Memory B cell (primary cell): ENCODE data around the gene TGM2.

Experiments used
- ATAC-seq: fragments of 150-1000 bp; cut with Tn5 transposase; 2 replicates; pipeline ENCODE4 v1.10.0; 2021; ENCODE audit warnings: low read depth, mild to moderate bottlenecking, moderate library complexity
- DNase-seq, 2 donors: peaks; one replicate each; pipeline ENCODE4 v3.0.0; 2022; ENCODE audit warnings: low spot score in 2 of 2
- H3K27ac Mint-ChIP-seq: one replicate; pipeline ENCODE4 v1.8.0; 2022; ENCODE audit warnings: mild to moderate bottlenecking, moderate library complexity, mixed read lengths
- H3K27me3 Mint-ChIP-seq: one replicate; pipeline ENCODE4 v1.8.0; 2022; ENCODE audit warnings: mixed read lengths
- H3K36me3 Mint-ChIP-seq: one replicate; pipeline ENCODE4 v1.8.0; 2022; ENCODE audit warnings: mild to moderate bottlenecking, mixed read lengths
- H3K4me1 Mint-ChIP-seq: one replicate; pipeline ENCODE4 v1.8.0; 2022; ENCODE audit warnings: mixed read lengths
- H3K4me3 Mint-ChIP-seq: one replicate; pipeline ENCODE4 v1.8.0; 2022; ENCODE audit warnings: mild to moderate bottlenecking, moderate library complexity, mixed read lengths
- H3K9me3 Mint-ChIP-seq: one replicate; pipeline ENCODE4 v1.8.0; 2022; ENCODE audit warnings: mixed read lengths

The TGM2 gene

GRCh38 chr20:38134427-38135270, 30.4 kb downstream of the TGM2 start:
- ATAC-seq = no peak
- Mint-ChIP-seq H3K9me3 (no peaks in the 10 kb centered on the region), H3K4me1 (peaks cover 5% of the 10 kb centered on the region), H3K27ac (no peak overlapping the region), H3K4me3 (no peak overlapping the region), H3K27me3 (no peaks in the 10 kb centered on the region), H3K36me3 (no peaks in the 10 kb centered on the region)
- no peak for DNase-seq

GRCh38 chr20:38133680-38134426, 31.2 kb downstream of the TGM2 start:
- Mint-ChIP-seq H3K4me3 (no peak overlapping the region), H3K27ac (no peak overlapping the region), H3K27me3 (no peaks in the 10 kb centered on the region), H3K4me1 (peaks cover 5% of the 10 kb centered on the region), H3K9me3 (no peaks in the 10 kb centered on the region), H3K36me3 (no peaks in the 10 kb centered on the region)
- no peak for DNase-seq
- no peak for ATAC-seq

- ATAC-seq = no peak
- Mint-ChIP-seq H3K4me1 (peaks cover 5% of the 10 kb centered on the region), H3K27me3 (no peaks in the 10 kb centered on the region)
These were observed 32.1 kb downstream of the TGM2 start for GRCh38 chr20:38132910-38133501.

DNA sequence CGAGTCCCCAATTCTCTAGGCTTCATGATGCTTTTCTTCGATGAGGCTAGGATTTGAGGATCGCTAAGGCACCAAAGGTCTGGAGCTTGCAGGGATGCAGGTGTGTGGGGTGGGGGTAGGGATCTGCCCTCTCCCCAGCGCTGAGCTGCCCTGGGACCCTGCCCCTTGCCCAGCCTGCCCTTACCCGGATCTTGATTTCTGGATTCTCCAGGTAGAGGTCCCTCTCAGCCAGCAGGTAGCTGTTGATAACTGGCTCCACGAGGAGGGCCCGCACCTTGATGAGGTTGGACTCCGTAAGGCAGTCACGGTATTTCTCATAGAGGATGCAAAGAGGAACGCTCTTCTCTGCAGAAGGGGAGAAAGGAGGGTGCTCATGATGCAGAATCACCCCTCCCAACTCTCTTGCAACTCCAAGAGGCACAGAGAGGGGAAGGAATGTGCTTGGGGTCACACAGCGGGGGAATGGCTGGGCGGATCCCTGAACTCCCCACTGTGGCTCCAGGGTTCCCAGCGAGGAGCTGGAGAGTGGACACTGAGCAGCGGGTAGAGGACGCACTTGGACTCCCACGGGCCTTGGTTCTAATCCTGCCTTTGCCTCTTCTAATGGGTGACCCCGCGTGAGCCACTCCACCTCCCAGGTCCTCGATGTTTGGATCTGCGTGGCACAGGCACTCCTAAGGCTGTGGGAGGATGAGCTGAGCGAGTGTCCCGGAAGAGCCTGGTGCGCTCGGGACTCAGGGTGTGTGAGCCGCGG, 32.7 kb downstream of the TGM2 start:
- Mint-ChIP-seq H3K4me1 (peaks cover 5% of the 10 kb centered on the region), H3K27ac (no peak overlapping the region), H3K36me3 (no peaks in the 10 kb centered on the region), H3K27me3 (no peaks in the 10 kb centered on the region), H3K4me3 (no peak overlapping the region), H3K9me3 (no peaks in the 10 kb centered on the region)
- DNase-seq = no peak
- no peak for ATAC-seq

More at GRCh38 chr20:38132910-38133501, 32.1 kb downstream of the TGM2 start:
- H3K4me3 Mint-ChIP-seq = no peak overlapping the region
- DNase-seq = no peak
- no peak overlapping the region for H3K27ac Mint-ChIP-seq
- no peaks in the 10 kb centered on the region for H3K9me3 Mint-ChIP-seq
- no peaks in the 10 kb centered on the region for H3K36me3 Mint-ChIP-seq

- Mint-ChIP-seq H3K9me3 (no peaks in the 10 kb centered on the region), H3K27ac (no peak overlapping the region), H3K36me3 (no peaks in the 10 kb centered on the region), H3K27me3 (no peaks in the 10 kb centered on the region), H3K4me1 (peaks cover 5% of the 10 kb centered on the region), H3K4me3 (no peak overlapping the region)
- DNase-seq = no peak
- ATAC-seq = no peak
These were observed 33.4 kb downstream of the TGM2 start for GRCh38 chr20:38131588-38132121.

DNA sequence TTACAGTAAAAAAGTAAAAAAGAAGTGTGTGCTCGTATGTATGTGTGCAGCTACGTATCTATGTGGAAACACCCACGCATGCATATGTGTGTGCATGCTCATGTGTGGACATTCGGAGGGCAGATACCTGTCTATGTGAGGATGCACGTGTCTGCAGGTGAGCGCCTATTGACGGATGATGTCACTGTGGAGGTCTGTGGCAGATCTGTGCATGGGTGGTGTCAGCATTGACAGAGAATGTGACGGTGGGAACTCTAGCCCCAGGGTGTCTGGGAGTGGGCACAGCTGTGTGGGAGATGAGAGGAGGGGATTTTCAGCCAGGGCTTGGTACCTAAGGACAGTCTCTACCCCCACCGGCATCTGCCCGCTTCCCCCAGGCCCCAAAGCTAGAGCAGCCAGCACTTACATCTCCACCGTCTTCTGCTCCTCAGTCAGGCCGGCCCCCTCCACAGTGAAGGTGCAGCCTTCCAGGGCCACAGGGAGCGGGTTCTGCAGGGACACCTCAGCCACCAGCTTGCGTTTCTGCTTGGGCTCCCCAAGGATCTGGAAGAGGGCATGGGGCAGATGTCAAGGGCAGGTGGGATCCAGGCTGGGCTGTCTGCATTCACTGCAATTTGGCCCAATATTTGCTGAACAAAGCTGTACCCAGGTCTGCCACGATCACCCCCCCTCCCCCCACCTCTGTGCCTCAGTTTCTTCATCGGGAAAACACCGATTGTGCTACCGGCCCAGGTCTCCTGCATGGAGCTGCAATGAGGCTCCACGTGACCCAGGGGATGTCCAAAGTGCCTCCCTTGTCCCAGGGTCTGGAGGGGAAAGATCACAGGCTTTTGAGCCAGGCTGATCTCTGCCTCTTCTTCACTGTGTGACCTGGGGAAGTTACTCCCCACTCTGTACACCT, 34.1 kb downstream of the TGM2 start:
- peaks cover 5% of the 10 kb centered on the region for H3K4me1 Mint-ChIP-seq
- no peaks in the 10 kb centered on the region for H3K36me3 Mint-ChIP-seq
- H3K9me3 Mint-ChIP-seq = no peaks in the 10 kb centered on the region
- no peak overlapping the region for H3K4me3 Mint-ChIP-seq
- no peak for ATAC-seq
- DNase-seq = no peak
- no peak overlapping the region for H3K27ac Mint-ChIP-seq
- no peaks in the 10 kb centered on the region for H3K27me3 Mint-ChIP-seq

GRCh38 chr20:38129893-38130609, 35.0 kb downstream of the TGM2 start:
- DNase-seq (no peak), ATAC-seq (no peak)
- H3K27ac Mint-ChIP-seq = no peak overlapping the region
- no peak overlapping the region for H3K4me3 Mint-ChIP-seq
- no peaks in the 10 kb centered on the region for H3K36me3 Mint-ChIP-seq
- no peaks in the 10 kb centered on the region for H3K27me3 Mint-ChIP-seq
- no peaks in the 10 kb centered on the region for H3K9me3 Mint-ChIP-seq
- H3K4me1 Mint-ChIP-seq = peaks cover 5% of the 10 kb centered on the region

- ATAC-seq = no peak
- no peak overlapping the region for H3K27ac Mint-ChIP-seq
- no peaks in the 10 kb centered on the region for H3K27me3 Mint-ChIP-seq
- H3K9me3 Mint-ChIP-seq = no peaks in the 10 kb centered on the region
- peaks cover 3% of the 10 kb centered on the region for H3K4me1 Mint-ChIP-seq
- no peak overlapping the region for H3K4me3 Mint-ChIP-seq
- no peaks in the 10 kb centered on the region for H3K36me3 Mint-ChIP-seq
- DNase-seq = no peak
These were observed 35.7 kb downstream of the TGM2 start for GRCh38 chr20:38129248-38129865.

DNA sequence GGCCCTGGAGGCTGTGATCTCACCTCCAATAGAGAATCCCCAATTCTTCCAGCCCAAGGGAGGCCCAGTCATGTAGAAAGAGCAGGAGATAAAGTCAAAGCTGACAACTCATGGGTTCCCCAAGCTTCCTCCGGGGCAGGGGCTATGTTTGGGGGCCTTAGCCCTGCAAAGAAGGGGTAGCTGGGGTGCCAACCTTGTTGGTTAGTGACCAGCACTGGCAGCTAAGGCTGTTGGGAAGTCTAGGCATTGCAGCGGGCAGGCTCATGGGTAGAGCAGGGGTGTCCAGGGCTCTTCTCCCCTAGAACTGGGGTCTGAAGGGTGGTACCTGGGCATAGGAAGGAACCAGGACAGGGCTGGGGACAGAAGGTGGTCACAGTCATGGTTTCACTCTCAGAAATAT, 36.4 kb downstream of the TGM2 start:
- ATAC-seq = no peak
- no peaks in the 10 kb centered on the region for H3K36me3 Mint-ChIP-seq
- no peak for DNase-seq
- no peak overlapping the region for H3K4me3 Mint-ChIP-seq
- no peak overlapping the region for H3K27ac Mint-ChIP-seq
- peaks cover 3% of the 10 kb centered on the region for H3K4me1 Mint-ChIP-seq
- no peaks in the 10 kb centered on the region for H3K9me3 Mint-ChIP-seq
- no peaks in the 10 kb centered on the region for H3K27me3 Mint-ChIP-seq

DNA sequence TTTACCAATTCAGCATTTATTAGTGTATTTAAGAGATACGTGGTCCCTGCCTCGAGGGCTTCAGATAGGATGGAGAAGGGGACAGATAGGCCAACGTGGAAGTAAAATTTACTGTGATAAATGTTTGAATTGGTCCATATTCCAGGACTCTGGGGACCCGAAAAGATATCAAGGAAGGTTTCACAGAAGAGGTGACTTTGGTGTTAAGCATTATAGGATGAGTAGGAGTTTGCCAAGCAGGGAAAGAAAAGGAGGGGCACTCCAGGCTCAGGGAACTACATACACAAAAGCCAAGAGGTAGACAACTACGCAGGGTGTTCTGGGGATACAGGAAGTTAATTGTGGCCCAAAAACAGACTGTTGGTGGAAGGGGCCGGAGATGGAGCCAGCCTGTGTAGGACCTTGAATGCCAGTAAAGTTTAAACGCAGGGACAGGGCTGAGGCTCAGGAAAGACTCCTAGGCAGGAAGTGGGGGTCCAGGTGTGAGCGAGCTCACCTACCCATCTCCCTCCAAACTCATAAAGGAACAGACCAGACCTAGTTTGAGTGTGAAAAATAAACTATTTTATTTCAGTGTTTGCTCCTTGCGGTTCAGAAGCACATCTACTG, 37.0 kb downstream of the TGM2 start:
- H3K9me3 Mint-ChIP-seq = no peaks in the 10 kb centered on the region
- no peaks in the 10 kb centered on the region for H3K36me3 Mint-ChIP-seq
- peaks cover 5% of the 10 kb centered on the region for H3K4me1 Mint-ChIP-seq
- no peak overlapping the region for H3K27ac Mint-ChIP-seq
- no peak overlapping the region for H3K4me3 Mint-ChIP-seq
- no peaks in the 10 kb centered on the region for H3K27me3 Mint-ChIP-seq
- DNase-seq (no peak), ATAC-seq (no peak)

GRCh38 chr20:38126932-38127621, 38.0 kb downstream of the TGM2 start:
- no peak for ATAC-seq
- no peak overlapping the region for H3K4me3 Mint-ChIP-seq
- H3K27ac Mint-ChIP-seq = no peak overlapping the region
- no peak for DNase-seq
- no peaks in the 10 kb centered on the region for H3K27me3 Mint-ChIP-seq
- peaks cover 5% of the 10 kb centered on the region for H3K4me1 Mint-ChIP-seq
- H3K9me3 Mint-ChIP-seq = no peaks in the 10 kb centered on the region
- no peaks in the 10 kb centered on the region for H3K36me3 Mint-ChIP-seq
